IMR-90 (cell line): ENCODE results near the gene SAMD4B.

Experiments used
- BHLHE40 ChIP-seq: fragments of 150-350 bp; IDR thresholded peaks from 2 replicates; pipeline ENCODE4 v1.6.1; 2016; ENCODE audit warnings: mild to moderate bottlenecking, low read depth, low read length
- CEBPB ChIP-seq: IDR thresholded peaks from 2 replicates; pipeline ENCODE4 v1.6.1; 2012; ENCODE audit warnings: low read depth, low read length, improper control_type of control experiment
- RFX5 ChIP-seq: IDR thresholded peaks from 2 replicates; pipeline ENCODE4 v1.8.0; 2012; ENCODE audit warnings: low read depth, mild to moderate bottlenecking, low read length, moderate library complexity
- SMC3 ChIP-seq: fragments of 150-350 bp; IDR thresholded peaks from 2 replicates; pipeline ENCODE4 v1.6.1; 2016; ENCODE audit warnings: low read depth, mild to moderate bottlenecking, antibody characterized with exemption, low read length, moderate library complexity
- TF ChIP-seq, protein P1 (sequence below): conservative IDR thresholded peaks from 2 replicates; pipeline ENCODE4 v1.5.1; 2012; ENCODE audit warnings: mild to moderate bottlenecking, low read depth, low read length, improper control_type of control experiment

DNA sequence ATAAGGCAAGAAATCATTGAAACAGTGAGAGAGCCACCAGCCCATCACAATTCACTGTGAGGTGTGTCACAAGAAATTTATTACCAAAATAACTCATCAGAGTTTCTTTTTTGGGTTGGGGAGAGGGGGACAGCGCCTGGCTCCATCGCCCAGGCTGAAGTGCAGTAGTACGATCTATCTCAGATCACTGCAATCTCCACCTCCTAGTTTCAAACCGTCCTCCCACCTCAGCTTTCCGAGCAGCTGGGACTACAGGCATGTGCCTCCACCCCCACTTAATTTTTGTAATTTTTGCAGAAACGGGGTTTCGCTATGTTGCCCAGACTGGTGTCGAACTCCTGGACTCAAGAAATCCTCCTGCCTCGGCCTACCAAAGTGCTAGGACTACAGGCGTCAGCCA lies 42.4 kb upstream of the SAMD4B start:
- TF ChIP-seq, protein P1, sequence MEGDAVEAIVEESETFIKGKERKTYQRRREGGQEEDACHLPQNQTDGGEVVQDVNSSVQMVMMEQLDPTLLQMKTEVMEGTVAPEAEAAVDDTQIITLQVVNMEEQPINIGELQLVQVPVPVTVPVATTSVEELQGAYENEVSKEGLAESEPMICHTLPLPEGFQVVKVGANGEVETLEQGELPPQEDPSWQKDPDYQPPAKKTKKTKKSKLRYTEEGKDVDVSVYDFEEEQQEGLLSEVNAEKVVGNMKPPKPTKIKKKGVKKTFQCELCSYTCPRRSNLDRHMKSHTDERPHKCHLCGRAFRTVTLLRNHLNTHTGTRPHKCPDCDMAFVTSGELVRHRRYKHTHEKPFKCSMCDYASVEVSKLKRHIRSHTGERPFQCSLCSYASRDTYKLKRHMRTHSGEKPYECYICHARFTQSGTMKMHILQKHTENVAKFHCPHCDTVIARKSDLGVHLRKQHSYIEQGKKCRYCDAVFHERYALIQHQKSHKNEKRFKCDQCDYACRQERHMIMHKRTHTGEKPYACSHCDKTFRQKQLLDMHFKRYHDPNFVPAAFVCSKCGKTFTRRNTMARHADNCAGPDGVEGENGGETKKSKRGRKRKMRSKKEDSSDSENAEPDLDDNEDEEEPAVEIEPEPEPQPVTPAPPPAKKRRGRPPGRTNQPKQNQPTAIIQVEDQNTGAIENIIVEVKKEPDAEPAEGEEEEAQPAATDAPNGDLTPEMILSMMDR = no peak
- TF ChIP-seq SMC3 (no peak), RFX5 (no peak), CEBPB (no peak), BHLHE40 (no peak)
